ENCODE data around the gene DNAJC22. TPM values are rescaled to one million over a fixed set of nuclear protein-coding genes. Genes with fewer than 3 reads are reported as not detected.

The DNAJC22 gene
- total and polyA plus RNA-seq, 2 of the 13 experiments (the other 11 are each of a cell fraction or from before 2014, with no cell fraction given) = 25.2 to 31.7 TPM

GRCh38 chr12:49367381-49368239 is 20.9 kb downstream of the DNAJC22 start, which contains the start of gene SPATS2 (continued):
- TF ChIP-seq ZBTB10 (CRISPR knock-in tag; IDR thresholded peaks at IDR 0.05; ENCODE audit: borderline replicate concordance) = 0 out of 2 replicates have a peak, but pooled peaks have one; percentile 6
- no peak for TF ChIP-seq PHF5A (CRISPR knock-in tag; IDR thresholded peaks at IDR 0.05; ENCODE audit: low read depth, unreplicated experiment)
- TF ChIP-seq CREB3 (CRISPR knock-in tag; IDR thresholded peaks at IDR 0.05) = 0 out of 2 replicates have a peak, but pooled peaks have one; percentile 11
- peak; percentile 4 for TF ChIP-seq HNRNPK (IDR thresholded peaks at IDR 0.05; ENCODE audit: low read depth, low read length, poor library complexity, severe bottlenecking)
- TF ChIP-seq ZNF263 (CRISPR knock-in tag; IDR thresholded peaks at IDR 0.05) = peak; percentile 46; the same call in 1 of the 2 replicates
- no peak for TF ChIP-seq ZNF552 (CRISPR knock-in tag; IDR thresholded peaks at IDR 0.05; ENCODE audit: borderline replicate concordance)
- TF ChIP-seq JARID2 (CRISPR knock-in tag; IDR thresholded peaks at IDR 0.05; ENCODE audit: insufficient replicate concordance) = no peak
- no peak for TF ChIP-seq BRD4 (CRISPR knock-in tag; IDR thresholded peaks at IDR 0.05)
- TF ChIP-seq MED8 (CRISPR knock-in tag; IDR thresholded peaks at IDR 0.05; ENCODE audit: insufficient replicate concordance) = no peak
- TF ChIP-seq ZIK1 (CRISPR knock-in tag; IDR thresholded peaks at IDR 0.05; ENCODE audit: borderline replicate concordance, low read depth) = 0 out of 2 replicates have a peak, but pooled peaks have one; percentile 16
- no peak for TF ChIP-seq CENPT (CRISPR knock-in tag; IDR thresholded peaks at IDR 0.05; ENCODE audit: low read depth)
- 0 out of 2 replicates have a peak, but pooled peaks have one; percentile 48 for TF ChIP-seq ZNF275 (CRISPR knock-in tag; IDR thresholded peaks at IDR 0.05; ENCODE audit: borderline replicate concordance)
- TF ChIP-seq ZNF777 (CRISPR knock-in tag; IDR thresholded peaks at IDR 0.05) = no peak
- no peak for TF ChIP-seq ZNF549 (CRISPR knock-in tag; IDR thresholded peaks at IDR 0.05)
- TF ChIP-seq THRA (CRISPR knock-in tag; IDR thresholded peaks at IDR 0.05; ENCODE audit: borderline replicate concordance) = no peak
- peak; percentile 12 for TF ChIP-seq IKZF4 (CRISPR knock-in tag; IDR thresholded peaks at IDR 0.05; ENCODE audit: borderline replicate concordance, low read depth, not compliant biosample characterization)
- peak; percentile 15; the same call in 1 of the 2 replicates for TF ChIP-seq FOXP4 (CRISPR knock-in tag; IDR thresholded peaks at IDR 0.05)
- TF ChIP-seq ZBTB38 (CRISPR knock-in tag; IDR thresholded peaks at IDR 0.05) = no peak
